ENCODE measurements around the gene TEX2. TPM values are rescaled to one million over a fixed set of nuclear protein-coding genes. Genes with fewer than 3 reads are reported as not detected.

Gene TEX2
- total and polyA plus RNA-seq, 7 donors = 4.6 to 50.7 (median 39.3) TPM

DNA sequence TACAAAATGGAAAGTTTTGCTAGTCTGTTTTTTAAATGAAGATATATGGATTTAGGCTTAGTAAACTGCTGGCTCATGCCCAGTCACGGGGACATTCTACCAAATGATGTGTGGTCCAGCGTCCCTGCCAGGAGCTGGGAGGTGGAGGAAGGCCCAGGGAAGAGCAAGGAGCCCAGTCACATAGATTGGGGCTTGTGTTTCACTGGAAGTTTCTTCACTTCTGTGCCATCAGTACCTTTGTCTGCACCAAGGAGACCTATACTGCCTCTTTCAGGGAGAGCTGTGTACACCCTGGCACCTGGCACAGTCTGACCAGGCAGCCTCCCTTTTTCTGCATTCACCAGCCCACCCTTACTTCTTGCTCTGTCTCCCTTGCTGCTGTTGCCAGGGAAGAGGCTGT lies 100.5 kb downstream of the TEX2 start:
- no peaks in the 10 kb centered on the region for H3K27me3 ChIP-seq
- no peaks in the 10 kb centered on the region for H3K4me1 ChIP-seq
- intact Hi-C loops (cut with DNase I) = no loop called here
- no peak overlapping the region for H3K27ac ChIP-seq
- TF ChIP-seq, protein P1, sequence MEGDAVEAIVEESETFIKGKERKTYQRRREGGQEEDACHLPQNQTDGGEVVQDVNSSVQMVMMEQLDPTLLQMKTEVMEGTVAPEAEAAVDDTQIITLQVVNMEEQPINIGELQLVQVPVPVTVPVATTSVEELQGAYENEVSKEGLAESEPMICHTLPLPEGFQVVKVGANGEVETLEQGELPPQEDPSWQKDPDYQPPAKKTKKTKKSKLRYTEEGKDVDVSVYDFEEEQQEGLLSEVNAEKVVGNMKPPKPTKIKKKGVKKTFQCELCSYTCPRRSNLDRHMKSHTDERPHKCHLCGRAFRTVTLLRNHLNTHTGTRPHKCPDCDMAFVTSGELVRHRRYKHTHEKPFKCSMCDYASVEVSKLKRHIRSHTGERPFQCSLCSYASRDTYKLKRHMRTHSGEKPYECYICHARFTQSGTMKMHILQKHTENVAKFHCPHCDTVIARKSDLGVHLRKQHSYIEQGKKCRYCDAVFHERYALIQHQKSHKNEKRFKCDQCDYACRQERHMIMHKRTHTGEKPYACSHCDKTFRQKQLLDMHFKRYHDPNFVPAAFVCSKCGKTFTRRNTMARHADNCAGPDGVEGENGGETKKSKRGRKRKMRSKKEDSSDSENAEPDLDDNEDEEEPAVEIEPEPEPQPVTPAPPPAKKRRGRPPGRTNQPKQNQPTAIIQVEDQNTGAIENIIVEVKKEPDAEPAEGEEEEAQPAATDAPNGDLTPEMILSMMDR (IDR thresholded peaks at IDR 0.05) = no peak
- TF ChIP-seq POLR2A (IDR thresholded peaks at IDR 0.05) = no peak
- no peak for TF ChIP-seq POLR2AphosphoS5 (IDR thresholded peaks at IDR 0.05)
- no peak for TF ChIP-seq EP300 (IDR thresholded peaks at IDR 0.05)
- 93 to 94% methylated on average over 2 of the region's 2 CpGs for WGBS, 2 donors
- no peaks in the 10 kb centered on the region for H3K9me3 ChIP-seq
- H3K4me3 ChIP-seq = no peak overlapping the region
- no peak for DNase-seq
- peaks cover 0 to 28% (median 2%) of the 10 kb centered on the region in 4 donors for H3K36me3 ChIP-seq

DNA sequence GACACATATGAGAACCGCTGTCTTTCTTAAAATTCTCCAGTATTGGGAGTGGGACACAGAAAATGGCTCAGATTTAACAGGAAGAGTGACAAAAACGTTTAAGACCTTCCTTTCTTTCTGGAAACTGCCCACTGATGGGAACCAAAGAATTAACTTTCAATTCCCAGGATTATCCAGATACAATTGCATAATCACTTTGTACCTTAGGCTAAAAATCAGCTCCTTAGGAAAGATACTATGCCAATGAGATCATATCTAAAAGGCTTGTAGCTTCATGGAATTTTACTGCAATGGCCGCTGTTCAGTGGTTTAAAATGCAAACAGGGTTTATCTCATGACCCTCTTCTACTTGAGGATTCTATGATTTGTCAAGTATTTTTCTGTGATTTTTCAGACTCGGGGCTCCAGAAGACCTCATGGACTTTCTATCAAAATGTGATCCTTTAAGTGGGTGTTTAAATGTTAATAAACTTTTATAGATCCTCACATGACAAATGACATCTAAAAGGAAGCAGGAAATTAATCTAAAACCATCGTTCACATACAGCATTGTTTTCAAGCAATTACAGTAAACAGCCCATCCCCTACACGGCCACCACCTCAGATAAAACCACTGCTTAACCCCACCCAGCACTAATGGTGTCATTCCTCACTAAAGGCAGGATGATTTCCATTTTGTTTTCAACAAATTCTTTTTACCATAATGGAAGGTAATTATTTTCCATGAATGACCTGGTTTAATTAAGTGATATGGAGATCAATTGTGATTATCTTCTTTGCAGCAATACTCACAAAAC lies 101.5 kb downstream of the TEX2 start:
- 66 to 76% methylated on average over 6 of the region's 6 CpGs for WGBS, 2 donors
- Histone ChIP-seq H3K27me3 (no peaks in the 10 kb centered on the region), H3K4me1 (peaks cover 0 to 5% (median 5%) of the 10 kb centered on the region in 4 donors), H3K27ac (no peak overlapping the region), H3K4me3 (no peak overlapping the region), H3K9me3 (no peaks in the 10 kb centered on the region), H3K36me3 (peaks cover 0 to 23% (median 2%) of the 10 kb centered on the region in 4 donors)
- no peak for TF ChIP-seq EP300 (IDR thresholded peaks at IDR 0.05)
- TF ChIP-seq POLR2A (IDR thresholded peaks at IDR 0.05) = no peak
- TF ChIP-seq, protein P1 (IDR thresholded peaks at IDR 0.05) = no peak
- TF ChIP-seq POLR2AphosphoS5 (IDR thresholded peaks at IDR 0.05) = no peak
- intact Hi-C loops (cut with DNase I) = no loop called here
- DNase-seq = no peak

DNA sequence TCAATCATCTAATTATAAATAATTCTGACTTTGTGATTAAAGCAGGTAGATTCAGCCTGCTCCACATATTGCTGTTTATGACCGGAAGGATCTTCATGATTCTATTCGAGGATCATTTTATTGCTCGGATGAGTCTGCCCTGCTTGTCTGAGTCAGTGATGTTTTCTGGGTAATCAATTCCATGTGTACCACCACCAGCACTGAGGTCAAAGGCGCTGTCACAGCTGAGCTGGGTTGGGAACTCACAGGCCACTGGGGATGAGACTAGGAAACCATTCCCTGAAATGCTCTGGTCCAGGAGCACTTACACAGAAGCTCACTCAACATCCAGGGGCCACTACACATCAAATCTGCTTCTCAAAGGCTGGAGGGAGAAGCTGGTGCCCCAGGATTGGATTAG lies 102.7 kb downstream of the TEX2 start:
- 90 to 95% methylated on average over 4 of the region's 4 CpGs for WGBS, 2 donors
- no peaks in the 10 kb centered on the region for H3K9me3 ChIP-seq
- intact Hi-C loops (cut with DNase I) = no loop called here
- DNase-seq = no peak
- peaks cover 0 to 16% (median 14%) of the 10 kb centered on the region in 4 donors for H3K4me1 ChIP-seq
- no peaks in the 10 kb centered on the region for H3K27me3 ChIP-seq
- peaks cover 0 to 16% (median under 1%) of the 10 kb centered on the region in 4 donors for H3K36me3 ChIP-seq
- no peak overlapping the region for H3K27ac ChIP-seq
- TF ChIP-seq, protein P1 (IDR thresholded peaks at IDR 0.05) = no peak
- TF ChIP-seq POLR2A (IDR thresholded peaks at IDR 0.05) = no peak
- TF ChIP-seq EP300 (IDR thresholded peaks at IDR 0.05) = no peak
- TF ChIP-seq POLR2AphosphoS5 (IDR thresholded peaks at IDR 0.05) = no peak
- no peak overlapping the region for H3K4me3 ChIP-seq

DNA sequence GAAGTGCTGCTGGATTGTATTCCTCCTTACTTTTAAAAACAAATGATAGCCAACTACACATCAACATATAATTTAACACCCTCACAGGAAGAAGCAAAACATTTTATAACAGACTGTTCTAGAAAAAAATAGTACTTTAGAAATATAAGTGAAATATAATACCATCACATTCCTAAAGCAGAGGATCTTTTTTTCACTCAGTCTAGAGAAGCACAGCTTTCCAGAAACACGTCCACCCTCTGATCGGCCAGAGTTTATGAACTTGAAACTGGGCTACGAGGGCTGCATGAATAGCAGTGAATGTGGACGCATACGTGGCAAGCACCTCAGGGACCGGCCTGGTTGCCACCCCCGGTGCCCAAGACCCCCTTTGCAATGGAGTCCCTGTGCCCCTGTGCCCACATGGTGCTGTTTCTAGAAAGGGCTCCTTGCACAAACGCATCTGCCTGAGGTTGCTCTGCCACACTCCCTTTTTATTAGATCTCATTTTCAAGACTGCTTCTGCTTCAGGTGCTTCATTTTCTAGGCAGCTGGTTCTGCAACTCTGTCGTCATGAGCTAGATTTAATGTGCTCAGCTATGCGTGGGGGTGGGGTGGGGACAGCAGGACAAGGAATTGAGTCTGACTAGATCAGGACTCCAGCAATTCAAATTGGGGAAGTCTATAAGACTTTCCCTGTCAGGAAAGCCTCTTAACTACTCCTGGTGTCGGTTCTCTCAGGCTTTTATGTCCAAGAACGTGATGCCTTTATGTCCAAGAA lies 104.0 kb downstream of the TEX2 start:
- H3K27me3 ChIP-seq = no peaks in the 10 kb centered on the region
- H3K36me3 ChIP-seq = peaks cover 0 to 20% (median 0%) of the 10 kb centered on the region in 4 donors
- H3K9me3 ChIP-seq = no peaks in the 10 kb centered on the region
- no peak overlapping the region for H3K4me3 ChIP-seq
- no peak for DNase-seq
- H3K4me1 ChIP-seq = peaks cover 0 to 21% (median 14%) of the 10 kb centered on the region in 4 donors
- WGBS, 2 donors = 84 to 88% methylated on average over 12 of the region's 12 CpGs
- TF ChIP-seq, protein P1 (IDR thresholded peaks at IDR 0.05) = no peak
- no peak for TF ChIP-seq POLR2A (IDR thresholded peaks at IDR 0.05)
- TF ChIP-seq EP300 (IDR thresholded peaks at IDR 0.05) = no peak
- TF ChIP-seq POLR2AphosphoS5 (IDR thresholded peaks at IDR 0.05) = no peak
- intact Hi-C loops (cut with DNase I) = no loop called here
- H3K27ac ChIP-seq = no peak overlapping the region

All from sigmoid colon (tissue), 7 donors.